Measurements from ENCODE around the gene NR1H4. TPM values are rescaled to one million over a fixed set of nuclear protein-coding genes. Genes with fewer than 3 reads are reported as not detected.

Gene NR1H4
- total RNA-seq, 1 experiment from 2014 or later = not detected

- Mint-ChIP-seq H3K9me3 (ENCODE audit: unreplicated experiment) (no peaks in the 10 kb centered on the region), H3K4me3 (ENCODE audit: unreplicated experiment) (no peak overlapping the region), H3K4me1 (ENCODE audit: low read depth, unreplicated experiment) (no peaks in the 10 kb centered on the region), H3K27ac (ENCODE audit: unreplicated experiment) (no peak overlapping the region), H3K27me3 (ENCODE audit: insufficient read depth, unreplicated experiment) (no peaks in the 10 kb centered on the region), H3K36me3 (ENCODE audit: insufficient read depth, unreplicated experiment) (no peaks in the 10 kb centered on the region)
- H3K4me1 ChIP-seq = no peaks in the 10 kb centered on the region
- H3K4me3 ChIP-seq (ENCODE audit: low read depth, low read length) = no peak overlapping the region
- CTCF ChIA-PET = no interaction called here
- no peaks in the 10 kb centered on the region for H3K27me3 ChIP-seq (replicated peaks; ENCODE audit: control insufficient read depth, insufficient read depth, low read length)
- no peak for TF ChIP-seq CTCF (IDR thresholded peaks at IDR 0.05; ENCODE audit: insufficient read depth in 1 of 2, low read depth in 1 of 2, low read length in 1 of 2, severe bottlenecking in 1 of 2, unreplicated experiment in 1 of 2)
- BruUV-seq (replicated peaks) = no TSS peak
- DNase-seq = no peak
- POLR2A ChIA-PET = no interaction called here
- intact Hi-C loops (cut with micrococcal nuclease; ENCODE audit: unreplicated experiment) = no loop called here
- no peaks in the 10 kb centered on the region for H3K9me3 ChIP-seq
- no peaks in the 10 kb centered on the region for H3K36me3 ChIP-seq (ENCODE audit: control insufficient read depth, insufficient read depth, low read length)
Measured at GRCh38 chr12:100455896-100456295, 17.8 kb upstream of the NR1H4 start.

- H3K27me3 Mint-ChIP-seq (ENCODE audit: insufficient read depth, unreplicated experiment) = no peaks in the 10 kb centered on the region
- DNase-seq = no peak
- Histone ChIP-seq H3K9me3 (no peaks in the 10 kb centered on the region), H3K36me3 (ENCODE audit: control insufficient read depth, insufficient read depth, low read length) (no peaks in the 10 kb centered on the region), H3K4me3 (ENCODE audit: low read depth, low read length) (no peak overlapping the region), H3K27me3 (replicated peaks; ENCODE audit: control insufficient read depth, insufficient read depth, low read length) (no peaks in the 10 kb centered on the region), H3K4me1 (no peaks in the 10 kb centered on the region)
- H3K9me3 Mint-ChIP-seq (ENCODE audit: unreplicated experiment) = no peaks in the 10 kb centered on the region
- POLR2A ChIA-PET = interaction anchor here (0.6 kb wide), 1 partner anchor 19 kb away, joined by 3 read pairs; no protein-coding TSS in a partner anchor
- CTCF ChIA-PET = no interaction called here
- H3K36me3 Mint-ChIP-seq (ENCODE audit: insufficient read depth, unreplicated experiment) = no peaks in the 10 kb centered on the region
- no peaks in the 10 kb centered on the region for H3K4me1 Mint-ChIP-seq (ENCODE audit: low read depth, unreplicated experiment)
- H3K4me3 Mint-ChIP-seq (ENCODE audit: unreplicated experiment) = no peak overlapping the region
- no peak overlapping the region for H3K27ac Mint-ChIP-seq (ENCODE audit: unreplicated experiment)
- BruUV-seq (replicated peaks) = no TSS peak
- intact Hi-C loops (cut with micrococcal nuclease; ENCODE audit: unreplicated experiment) = no loop called here
- TF ChIP-seq CTCF (IDR thresholded peaks at IDR 0.05; ENCODE audit: insufficient read depth in 1 of 2, low read depth in 1 of 2, low read length in 1 of 2, severe bottlenecking in 1 of 2, unreplicated experiment in 1 of 2) = no peak
Measured at GRCh38 chr12:100458191-100458590, 15.5 kb upstream of the NR1H4 start.

GRCh38 chr12:100460702-100461101, 13.0 kb upstream of the NR1H4 start:
- Histone ChIP-seq H3K4me3 (ENCODE audit: low read depth, low read length) (no peak overlapping the region), H3K9me3 (no peaks in the 10 kb centered on the region), H3K4me1 (no peaks in the 10 kb centered on the region), H3K27me3 (replicated peaks; ENCODE audit: control insufficient read depth, insufficient read depth, low read length) (no peaks in the 10 kb centered on the region), H3K36me3 (ENCODE audit: control insufficient read depth, insufficient read depth, low read length) (no peaks in the 10 kb centered on the region)
- POLR2A ChIA-PET = no interaction called here
- no peaks in the 10 kb centered on the region for H3K9me3 Mint-ChIP-seq (ENCODE audit: unreplicated experiment)
- CTCF ChIA-PET = no interaction called here
- no peaks in the 10 kb centered on the region for H3K36me3 Mint-ChIP-seq (ENCODE audit: insufficient read depth, unreplicated experiment)
- BruUV-seq (replicated peaks) = no TSS peak
- no peaks in the 10 kb centered on the region for H3K4me1 Mint-ChIP-seq (ENCODE audit: low read depth, unreplicated experiment)
- TF ChIP-seq CTCF (IDR thresholded peaks at IDR 0.05; ENCODE audit: insufficient read depth in 1 of 2, low read depth in 1 of 2, low read length in 1 of 2, severe bottlenecking in 1 of 2, unreplicated experiment in 1 of 2) = no peak
- intact Hi-C loops (cut with micrococcal nuclease; ENCODE audit: unreplicated experiment) = loop anchor here (5.0 kb wide), 1 partner anchor 68 kb away; no protein-coding TSS in a partner anchor
- H3K4me3 Mint-ChIP-seq (ENCODE audit: unreplicated experiment) = no peak overlapping the region
- no peaks in the 10 kb centered on the region for H3K27me3 Mint-ChIP-seq (ENCODE audit: insufficient read depth, unreplicated experiment)
- no peak for DNase-seq
- no peak overlapping the region for H3K27ac Mint-ChIP-seq (ENCODE audit: unreplicated experiment)

Data from Caco-2 (cell line).